Activated CD4-positive, alpha-beta T cell treated with anti-CD3 and anti-CD28 coated beads, Interleukin-2, Interleukin-6, amounts not matched to agents 100 ng/mL and 50 ng/mL, durations not matched to agents 16 hours and 8 hours (primary cell): ENCODE measurements around the gene DIDO1.
A peak's percentile ranks its signal among the peaks of the same experiment; 100 is the strongest.
"Not testable (repeated sequence)": the region's sequence is repeated elsewhere in the genome, so short reads cannot be mapped to it uniquely, and the experiment has no call there.

Source experiments
- DNase-seq: peaks from one replicate; pipeline ENCODE4 v3.0.0-alpha.2; 2020

Gene DIDO1

DNA sequence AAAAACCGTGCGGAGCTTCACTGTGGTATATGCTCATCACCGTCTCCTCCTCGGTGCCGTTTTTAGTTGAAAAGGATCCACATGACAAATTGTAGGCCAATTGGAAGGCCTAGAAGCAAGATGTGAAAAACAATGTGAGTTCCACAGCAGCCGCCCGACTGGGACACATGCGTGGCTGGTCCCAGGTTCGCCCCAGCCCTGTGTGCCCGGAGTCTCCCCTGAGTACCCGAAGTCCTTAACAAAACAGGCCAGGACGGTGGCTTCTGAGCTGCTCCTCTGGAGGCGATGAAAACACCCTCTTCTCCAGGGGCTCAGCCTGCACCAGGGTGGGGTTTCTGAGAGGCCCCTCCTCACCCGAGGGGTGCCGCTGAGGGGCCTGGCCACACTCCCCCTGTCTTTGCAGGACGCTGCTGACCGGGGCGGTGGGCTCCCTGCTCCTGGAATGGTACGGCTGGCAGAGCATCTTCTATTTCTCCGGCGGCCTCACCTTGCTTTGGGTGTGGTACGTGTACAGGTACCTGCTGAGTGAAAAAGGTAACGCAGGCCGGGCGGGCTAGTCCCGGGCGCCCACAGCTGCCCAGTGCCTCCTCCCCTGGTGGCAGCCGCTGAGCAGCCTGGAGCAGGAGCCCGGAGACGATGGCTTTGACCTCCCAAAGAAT lies 36.0 kb upstream of the DIDO1 start:
- DNase-seq = no peak

DNA sequence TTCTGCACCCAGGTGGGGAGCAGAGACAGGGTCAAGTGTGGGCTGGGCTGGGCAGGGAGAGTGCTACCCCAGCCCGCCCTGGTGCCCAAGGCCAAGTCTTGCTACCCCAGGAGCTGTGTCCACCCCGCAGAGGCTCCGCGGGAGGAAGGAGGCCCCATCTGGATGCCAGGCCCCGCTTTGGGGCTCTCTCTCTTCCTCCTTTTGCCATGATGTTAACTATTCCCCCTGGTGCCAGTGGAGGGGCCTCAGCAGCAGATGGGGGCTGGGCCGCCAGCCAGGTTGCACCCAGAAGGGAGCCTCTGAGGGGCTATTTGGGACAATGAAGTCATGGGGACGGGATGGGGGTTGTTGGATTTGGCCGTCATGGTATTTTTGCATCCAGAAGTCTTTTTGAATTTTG lies 35.5 kb upstream of the DIDO1 start:
- no peak for DNase-seq

DNA sequence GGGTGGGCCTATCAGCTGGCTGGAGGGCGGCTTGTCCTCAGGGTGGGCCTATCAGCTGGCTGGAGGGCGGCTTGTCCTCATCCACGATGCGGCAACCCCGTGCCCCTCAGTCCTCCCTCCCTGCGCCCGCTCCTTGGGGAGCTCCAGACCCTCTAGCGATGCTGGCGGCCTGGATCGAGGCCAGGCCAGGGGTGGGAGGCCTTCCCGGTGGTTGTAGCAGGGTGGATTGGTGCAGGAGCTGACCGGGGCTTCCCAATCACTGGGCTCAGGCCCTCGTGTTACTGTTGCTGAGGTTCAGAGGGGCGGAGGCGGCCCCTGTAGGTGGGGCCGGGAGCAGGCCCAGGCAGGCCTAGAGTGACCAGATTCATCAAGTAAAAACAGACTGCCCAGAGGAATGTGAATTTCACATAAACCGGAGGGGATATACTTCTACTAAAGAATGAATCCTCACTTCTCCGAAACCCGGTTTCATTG lies 35.0 kb upstream of the DIDO1 start:
- no peak for DNase-seq

DNA sequence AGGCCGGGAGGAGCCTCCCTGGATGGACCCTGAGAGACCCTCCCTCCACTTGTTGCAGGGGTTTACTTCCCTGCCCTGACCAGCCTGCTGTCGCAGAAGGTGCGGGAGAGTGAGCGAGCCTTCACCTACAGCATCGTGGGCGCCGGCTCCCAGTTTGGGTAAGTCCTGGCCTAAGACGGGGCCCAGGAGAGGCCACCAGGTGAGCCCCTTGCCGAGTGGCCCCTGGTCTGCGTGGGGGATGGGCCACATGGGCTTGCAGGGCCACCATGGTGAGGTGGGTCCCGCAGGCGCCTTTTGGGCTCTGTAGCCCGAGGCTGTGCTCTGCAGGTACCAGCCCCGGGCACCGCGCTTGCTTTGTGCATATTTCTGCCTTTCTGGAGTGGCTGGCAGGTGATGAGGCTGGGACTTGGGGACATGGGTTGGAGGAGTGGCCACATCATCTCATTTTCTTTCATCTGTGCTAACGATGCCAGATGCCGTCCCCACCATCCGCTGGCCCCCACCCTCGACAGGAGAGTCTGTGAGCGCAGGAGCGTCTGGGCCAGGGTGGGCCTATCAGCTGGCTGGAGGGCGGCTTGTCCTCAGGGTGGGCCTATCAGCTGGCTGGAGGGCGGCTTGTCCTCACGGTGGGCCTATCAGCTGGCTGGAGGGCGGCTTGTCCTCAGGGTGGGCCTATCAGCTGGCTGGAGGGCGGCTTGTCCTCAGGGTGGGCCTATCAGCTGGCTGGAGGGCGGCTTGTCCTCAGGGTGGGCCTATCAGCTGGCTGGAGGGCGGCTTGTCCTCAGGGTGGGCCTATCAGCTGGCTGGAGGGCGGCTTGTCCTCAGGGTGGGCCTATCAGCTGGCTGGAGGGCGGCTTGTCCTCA lies 34.4 kb upstream of the DIDO1 start:
- not testable (repeated sequence) for DNase-seq

DNA sequence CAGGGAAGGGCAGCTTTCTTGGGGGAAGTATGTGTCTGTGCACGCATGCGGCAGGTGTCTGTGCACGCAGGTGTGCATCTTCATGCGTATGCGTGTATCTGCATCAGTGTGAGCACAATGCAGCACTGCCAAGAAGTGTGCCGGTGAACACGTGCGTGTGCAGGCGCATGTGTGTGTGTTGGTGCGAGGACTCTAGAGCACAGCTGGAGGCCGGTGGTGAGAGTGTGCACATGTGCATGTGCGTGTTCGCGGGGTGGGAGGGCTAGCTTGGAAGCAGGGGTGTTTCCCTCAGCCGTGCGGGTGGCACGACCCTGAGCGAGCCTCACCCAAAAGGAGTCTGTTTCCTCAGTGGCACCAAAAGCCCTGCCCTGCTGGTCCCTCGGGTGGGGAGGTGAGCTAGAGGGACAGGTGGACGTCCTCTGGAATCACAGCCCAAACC lies 33.7 kb upstream of the DIDO1 start:
- DNase-seq = no peak

DNA sequence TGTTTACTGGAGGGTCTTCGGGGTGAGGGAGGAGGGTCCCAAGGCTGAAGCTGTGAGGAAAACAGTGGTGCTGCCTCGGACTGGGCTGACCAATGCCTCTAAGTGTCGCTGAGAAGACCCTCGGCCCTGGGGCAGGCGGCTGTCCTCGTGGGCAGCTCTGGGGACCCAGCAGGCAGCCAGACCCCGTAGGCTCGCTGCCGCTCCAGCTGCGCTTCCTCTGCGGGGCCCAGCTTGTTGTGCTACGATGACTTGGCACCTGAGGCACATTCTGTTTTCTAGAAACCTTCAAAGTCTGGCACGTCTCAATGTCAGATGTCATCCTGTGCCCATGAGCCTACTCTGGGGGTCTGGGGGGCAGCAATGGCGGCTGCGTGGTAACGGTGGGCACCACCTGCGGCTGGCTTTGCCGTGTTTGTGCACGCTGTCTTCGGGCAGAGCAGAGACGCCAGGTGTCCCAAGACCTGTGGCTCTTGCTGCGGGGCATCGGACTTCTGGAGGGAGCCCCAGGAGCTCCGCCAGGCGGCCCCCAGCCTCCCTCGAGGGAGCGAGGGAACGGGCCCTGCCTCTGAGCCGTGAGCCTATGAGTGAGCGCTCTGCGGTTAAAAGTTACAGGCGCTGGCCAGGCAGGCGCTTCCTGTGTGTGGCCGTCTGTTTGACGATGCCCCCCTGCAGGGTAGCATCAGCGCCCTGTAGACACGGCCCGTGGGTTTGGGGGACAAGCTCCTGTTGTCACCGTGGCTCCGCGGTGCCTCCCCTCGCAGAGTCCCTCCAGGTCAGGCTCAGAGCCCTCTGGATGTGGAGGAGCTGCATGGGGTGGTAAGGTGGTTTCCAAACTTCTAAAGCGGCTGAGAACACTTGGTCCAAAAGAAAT lies 33.0 kb upstream of the DIDO1 start:
- no peak for DNase-seq

DNA sequence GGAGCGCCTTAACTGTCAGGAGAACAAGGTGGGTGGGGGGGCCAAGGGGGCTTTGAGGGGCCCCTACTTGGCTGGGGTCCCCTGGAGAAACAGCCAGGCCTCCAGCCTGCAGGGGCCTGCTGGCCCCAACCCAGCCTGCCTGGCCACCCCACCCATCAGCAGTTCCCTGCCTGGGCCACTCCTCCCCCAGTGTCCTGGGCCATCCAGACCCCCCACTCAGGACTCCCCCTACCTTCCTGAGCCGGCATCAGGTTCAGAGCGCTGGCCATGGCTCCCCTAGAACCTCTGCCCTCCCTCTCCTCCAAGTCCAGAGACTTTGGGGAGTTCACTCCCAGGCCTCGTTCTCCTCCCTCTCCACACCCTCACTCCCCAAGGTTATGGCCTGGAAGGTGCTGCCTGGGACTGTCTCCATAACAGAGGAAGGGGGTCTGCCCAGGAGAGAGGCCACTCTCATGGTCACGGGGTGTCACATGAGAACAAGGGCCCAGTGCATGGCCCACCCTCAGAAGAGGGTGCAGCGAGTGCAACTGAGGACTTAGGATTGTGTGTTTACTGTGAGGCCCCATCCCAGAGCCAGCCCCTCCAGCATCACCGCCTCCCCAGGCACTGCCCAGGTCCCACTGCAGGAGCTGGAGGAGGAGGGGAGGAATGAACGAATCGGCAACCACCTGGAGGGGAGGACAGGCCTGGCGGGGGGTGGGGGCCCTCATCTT lies 32.2 kb upstream of the DIDO1 start:
- DNase-seq = no peak

DNA sequence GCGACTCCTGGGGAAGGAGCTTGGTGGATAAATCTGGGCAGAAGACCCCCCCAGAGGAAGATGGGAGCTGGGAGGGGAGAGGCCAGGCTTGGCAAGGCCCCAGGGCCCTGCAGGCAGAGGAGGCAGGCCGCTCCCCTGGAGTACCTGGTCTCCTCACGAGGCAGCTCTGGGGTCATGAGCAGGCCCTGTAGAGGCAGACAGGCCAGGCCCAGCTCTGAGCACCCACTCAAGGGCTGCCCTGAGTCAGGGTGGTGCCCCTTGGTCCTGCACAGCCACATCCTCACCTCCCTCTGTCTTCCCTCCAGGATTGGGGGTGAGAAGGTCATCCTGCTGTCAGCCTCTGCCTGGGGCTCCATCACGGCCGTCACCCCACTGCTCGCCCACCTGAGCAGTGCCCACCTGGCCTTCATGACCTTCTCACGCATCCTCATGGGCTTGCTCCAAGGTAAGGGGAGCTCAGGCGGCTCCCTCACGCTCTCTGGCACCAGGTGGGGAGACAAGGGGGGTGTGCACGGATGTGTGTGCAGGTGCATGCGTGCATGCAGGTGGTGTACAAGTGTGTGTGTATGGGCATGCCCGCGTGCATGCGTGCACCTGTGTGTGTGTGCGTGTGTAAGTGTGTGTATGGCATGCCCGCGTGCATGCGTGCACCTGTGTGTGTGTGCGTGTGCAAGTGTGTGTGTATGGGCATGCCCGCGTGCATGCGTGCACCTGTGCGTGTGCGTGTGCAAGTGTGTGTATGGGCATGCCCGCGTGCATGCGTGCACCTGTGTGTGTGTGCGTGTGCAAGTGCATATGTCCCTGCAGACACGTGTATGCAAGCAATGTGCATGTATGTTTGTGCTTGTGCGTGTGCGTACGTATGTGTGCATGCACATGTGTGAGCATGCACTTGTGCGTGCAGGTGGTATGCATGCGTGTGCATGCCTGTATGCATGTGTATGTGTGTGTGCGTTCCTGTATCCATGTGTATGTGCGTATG lies 31.1 kb upstream of the DIDO1 start:
- no peak for DNase-seq

DNA sequence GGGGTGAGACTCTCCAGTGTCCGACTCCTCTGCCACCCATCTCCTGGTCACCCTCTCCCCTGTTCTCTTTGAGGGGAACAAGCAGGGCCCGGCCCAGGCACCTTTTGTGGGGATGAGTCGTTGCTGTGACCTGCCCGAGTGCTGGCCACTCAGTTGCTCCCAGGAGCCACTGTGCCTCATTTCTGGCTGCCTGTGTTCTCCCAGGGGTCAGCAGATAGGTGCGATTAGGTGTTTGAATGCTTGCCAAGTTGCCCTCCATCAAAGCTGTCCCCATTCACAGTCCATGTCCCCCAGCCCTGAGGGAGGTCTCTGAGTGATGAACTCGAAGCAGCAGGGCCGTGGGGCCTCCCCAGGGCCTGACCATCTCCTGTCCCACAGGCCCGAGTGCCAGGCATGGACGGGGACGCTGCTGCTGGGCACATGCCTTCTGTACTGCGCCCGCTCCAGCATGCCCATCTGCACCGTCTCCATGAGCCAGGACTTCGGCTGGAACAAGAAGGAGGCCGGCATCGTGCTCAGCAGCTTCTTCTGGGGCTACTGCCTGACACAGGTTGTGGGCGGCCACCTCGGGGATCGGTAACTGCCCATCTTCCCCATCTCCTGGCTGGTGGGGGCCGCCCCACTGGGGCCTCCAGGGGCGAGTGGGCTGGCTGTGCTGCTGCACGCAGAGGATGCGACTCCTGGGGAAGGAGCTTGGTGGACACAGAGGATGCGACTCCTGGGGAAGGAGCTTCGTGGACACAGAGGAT lies 30.3 kb upstream of the DIDO1 start:
- DNase-seq = no peak

DNA sequence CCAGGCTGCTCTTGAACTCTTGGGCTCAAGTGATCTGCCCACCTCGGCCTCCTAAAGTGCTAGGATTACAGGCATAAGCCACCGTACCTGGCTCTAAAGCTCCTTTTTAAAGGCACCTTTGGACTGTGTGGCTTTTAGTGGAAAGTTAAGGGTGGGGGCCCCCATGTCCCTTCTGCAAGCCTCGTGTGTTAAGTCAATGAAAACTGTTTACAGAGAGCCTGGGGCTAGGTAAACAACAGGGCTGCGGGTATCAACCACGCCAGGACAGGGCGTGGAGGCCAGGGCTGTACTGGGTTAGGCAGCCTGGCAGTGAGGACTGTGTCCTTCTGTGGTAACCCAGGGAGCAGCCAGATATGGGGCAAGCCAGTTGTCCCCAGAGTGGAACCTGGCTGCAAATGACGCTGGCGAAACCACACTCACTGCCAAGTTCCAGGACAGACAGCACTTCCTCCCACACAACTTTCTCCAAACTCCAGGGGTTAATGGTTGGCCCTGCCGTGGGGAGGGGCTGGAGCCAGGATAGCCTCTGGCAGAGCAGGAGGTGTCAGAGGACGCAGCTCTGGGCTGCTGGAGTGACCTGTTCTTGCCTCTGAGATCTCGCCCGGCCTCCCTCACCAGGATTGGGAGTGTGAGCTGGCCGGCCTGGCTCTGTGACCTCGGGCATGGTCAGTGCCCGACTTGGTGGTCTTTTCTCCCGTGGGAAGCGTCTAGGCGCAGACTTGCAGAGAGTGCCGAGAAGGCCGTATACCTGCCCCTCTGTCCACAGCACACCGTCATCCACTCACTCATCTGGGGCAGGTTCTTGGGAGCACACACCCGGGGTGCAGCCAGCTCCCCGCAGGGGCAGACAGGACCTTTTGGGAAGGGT lies 29.4 kb upstream of the DIDO1 start:
- DNase-seq = no peak

DNA sequence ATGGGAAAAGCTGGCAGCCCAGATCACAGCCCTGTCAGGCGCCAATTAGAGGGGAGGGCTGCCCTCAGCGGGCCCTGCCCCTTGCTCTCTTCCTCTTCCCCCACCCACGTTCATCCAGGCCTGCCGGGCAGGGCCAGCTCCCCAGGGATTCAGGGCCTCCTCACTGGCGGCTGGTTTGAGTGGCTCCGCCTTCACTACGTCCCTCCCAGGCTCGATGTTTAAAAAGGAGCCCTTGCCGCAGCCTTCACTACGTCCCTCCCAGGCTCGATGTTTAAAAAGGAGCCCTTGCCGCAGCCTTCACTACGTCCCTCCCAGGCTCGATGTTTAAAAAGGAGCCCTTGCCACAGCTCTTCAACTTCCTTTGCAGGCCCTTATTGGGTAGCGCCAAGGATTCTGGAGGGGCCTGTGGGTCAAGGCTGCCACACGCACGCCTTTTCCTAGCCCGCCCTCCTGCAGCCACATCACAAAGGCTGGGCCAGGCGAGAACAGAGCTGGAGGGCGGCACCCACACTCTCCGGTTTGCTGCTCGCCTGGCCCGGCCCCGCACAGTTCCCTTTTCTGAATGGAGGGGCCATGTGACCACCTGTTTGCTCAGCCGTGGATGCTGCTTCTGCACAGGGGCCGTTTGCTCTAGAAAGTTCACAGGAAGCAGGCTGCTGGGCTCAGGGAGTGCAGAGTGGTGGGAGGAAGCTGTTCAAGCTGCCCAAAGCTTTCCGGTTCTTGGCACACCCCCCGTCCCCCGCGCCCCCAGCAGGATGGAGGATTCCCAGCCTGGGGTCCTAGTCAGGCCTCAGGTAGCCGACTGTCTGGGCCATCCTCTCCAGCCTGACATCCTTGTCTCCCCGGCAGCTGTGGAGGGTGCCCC lies 27.8 kb upstream of the DIDO1 start:
- DNase-seq = peak; percentile 53

DNA sequence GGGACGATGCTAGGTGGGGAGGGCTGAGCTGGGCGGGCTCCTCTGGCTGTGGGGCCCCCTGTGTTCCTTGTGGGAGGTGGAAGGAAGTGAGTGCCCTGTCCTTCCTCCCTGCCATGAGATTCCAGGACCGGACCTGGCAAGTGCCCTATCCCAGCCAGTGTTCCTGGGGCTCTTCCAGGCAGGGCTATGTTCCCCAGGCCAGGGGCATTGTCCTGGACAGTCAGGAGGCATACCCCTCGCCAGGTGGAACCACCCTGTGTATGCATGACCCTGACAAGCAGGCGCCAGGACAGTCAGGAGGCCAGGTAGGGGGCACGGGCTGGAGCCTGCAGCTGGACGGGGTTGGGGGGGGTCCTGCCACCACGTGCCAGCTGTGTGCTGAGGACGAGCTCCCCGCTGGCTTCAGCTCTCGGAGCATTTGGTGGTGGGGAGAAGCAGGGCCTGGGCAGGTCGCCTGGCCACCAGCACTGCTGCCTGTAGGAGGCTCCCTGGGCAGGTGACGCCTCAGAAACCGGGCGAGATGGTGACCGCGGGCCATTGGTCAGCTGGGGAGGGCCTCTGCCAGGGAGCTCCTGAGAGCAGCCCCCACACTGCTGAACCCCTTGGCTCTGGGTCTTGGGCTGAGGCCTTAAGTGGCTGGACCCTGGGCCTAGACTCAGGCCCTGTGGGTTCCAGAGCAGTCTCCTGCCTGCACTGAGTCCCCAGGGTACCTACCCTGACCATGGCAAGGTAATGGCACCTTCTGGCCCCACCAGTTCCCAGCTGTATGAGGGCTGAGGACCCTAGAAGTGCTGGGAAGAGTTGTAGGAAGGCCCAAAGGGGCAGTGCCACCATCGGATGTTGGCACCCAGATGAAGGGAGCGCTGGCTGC lies 26.9 kb upstream of the DIDO1 start:
- no peak for DNase-seq

DNA sequence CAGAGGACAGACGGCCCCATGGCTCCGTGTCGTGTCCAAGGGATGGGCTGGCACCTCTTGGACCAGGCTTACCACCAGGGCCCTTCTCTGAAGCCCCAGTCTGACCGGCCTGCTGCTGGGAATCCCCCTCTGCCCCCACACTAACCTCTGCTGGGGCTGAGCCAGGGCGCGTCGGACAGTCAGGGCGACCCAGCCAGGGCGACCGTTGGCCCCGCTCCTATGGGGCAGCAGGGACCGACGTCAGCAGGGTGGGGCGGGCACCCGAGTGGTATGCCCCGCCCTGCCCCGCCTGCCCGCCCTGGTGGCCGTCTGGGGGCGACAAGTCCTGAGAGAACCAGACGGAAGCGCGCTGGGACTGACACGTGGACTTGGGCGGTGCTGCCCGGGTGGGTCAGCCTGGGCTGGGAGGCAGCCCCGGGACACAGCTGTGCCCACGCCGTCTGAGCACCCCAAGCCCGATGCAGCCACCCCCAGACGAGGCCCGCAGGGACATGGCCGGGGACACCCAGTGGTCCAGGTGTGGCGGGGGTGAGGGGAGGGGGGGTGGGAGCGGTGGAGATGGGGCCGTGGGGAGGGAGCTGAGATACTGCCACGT lies 26.2 kb upstream of the DIDO1 start, which contains the start of gene SLC17A9:
Gene SLC17A9, plus strand, starts transcription at position 337 of the 595 bp plus-strand sequence. Its CDS starts 122 bp downstream, at position 459.
- DNase-seq = peak; percentile 59

DNA sequence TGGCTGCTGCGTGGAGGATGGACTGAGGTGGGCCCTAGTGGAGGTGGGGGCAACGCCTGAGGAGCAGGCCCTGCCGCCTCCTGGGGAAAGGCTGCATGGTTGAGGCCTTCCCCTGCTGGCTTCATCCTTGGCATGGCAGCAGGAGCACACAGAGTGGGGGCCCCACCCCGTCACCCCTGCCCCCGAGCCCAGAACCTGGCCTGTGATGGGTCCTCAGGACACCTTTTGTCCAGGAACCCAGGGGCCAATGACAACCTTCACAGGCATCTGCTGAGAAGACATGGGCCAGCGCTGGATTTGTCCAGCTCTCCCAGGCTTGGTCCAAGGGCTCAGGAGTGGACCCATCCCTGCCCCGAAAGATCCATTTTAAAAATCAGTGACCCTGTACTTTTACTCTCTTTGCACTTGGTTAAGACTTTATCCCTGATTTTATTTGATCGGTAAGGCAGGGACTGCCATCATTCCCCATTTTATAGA lies 25.6 kb upstream of the DIDO1 start:
- no peak for DNase-seq

DNA sequence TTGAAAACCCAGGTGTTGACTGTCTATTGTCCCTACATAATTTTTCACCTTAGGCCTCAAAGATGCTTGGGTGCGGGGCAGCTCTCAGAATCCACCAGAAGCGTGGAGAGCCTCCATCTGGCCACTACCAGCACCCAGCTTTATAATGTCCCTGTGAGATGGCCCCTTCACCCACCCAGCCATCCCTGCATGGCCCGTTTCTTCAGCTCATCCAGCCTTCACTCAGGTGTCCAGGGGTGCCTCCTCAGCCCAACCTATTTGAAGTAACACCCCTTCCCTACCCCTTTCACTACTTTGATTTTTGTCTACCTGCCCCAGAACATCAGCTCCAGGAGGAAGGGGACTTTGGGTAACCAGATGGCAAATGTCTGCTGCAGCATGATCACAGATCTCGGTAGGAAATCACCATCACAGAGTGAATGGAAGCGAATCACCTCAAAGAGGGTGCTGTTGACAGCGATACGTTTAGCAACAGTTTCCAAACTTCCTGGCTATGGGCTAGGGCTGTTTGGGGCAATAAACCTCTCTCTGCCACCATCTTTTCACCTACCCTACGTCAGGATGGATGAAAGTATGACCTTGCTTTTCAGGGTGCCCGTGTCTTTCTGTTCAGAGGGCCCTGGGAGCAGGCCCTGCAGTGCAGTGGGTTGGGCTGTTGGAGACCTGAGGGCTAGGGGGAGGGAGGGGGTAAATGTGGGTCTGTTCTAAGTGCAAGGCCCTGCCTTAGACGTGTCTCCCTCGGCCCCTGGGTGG lies 25.0 kb upstream of the DIDO1 start:
- DNase-seq = no peak

DNA sequence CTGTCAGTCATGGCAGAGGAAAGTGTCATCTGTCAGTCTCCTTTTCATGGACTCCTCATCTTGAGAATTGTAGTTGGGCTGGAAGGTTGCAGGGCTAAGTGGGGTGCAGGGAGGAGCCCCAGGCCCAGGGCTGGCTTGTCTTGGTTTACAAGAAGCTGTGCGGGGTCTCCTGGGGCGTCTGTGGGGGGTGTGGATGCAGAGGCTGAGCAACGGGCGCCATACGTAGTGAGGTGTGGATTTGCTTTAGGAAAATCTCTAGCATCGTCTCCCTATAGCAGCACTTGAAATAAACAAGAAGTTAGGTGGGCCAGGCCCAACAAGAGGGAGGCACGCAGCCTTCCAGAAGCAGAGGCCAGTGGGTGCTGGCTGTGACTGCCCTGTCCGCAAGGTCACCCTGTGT lies 24.4 kb upstream of the DIDO1 start:
- no peak for DNase-seq
